Neural cell (in vitro differentiated cells): ENCODE measurements around the gene TLCD5. TPM values are rescaled to one million over a fixed set of nuclear protein-coding genes. Genes with fewer than 3 reads are reported as not detected.

ENCODE experiments used
- H2AFZ ChIP-seq: fragments of 200-600, 300-800 bp; sonication (generic), shearing (Covaris generic); 2 replicates; pipeline ENCODE4 v1.6.0; 2014; ENCODE audit warnings: low read depth, mild to moderate bottlenecking, antibody characterized with exemption, low read length, moderate library complexity
- H3F3A ChIP-seq: fragments of 200-600 bp; shearing (Covaris generic); 2 replicates; pipeline ENCODE4 v1.6.1; 2016; ENCODE audit warnings: mild to moderate bottlenecking, moderate library complexity, mixed read lengths, antibody characterized with exemption, low read length; ENCODE audit not compliant: insufficient read depth, poor library complexity, severe bottlenecking
- H3K27ac ChIP-seq: fragments of 200-600, 300-800 bp; sonication (generic), shearing (Covaris generic); 2 replicates; pipeline ENCODE4 v1.5.1; 2014; ENCODE audit warnings: mild to moderate bottlenecking, low read length, moderate library complexity
- H3K27me3 ChIP-seq: fragments of 300-800, 200-600 bp; sonication (generic), shearing (Covaris generic); 2 replicates; pipeline ENCODE4 v1.6.0; 2014; ENCODE audit warnings: mild to moderate bottlenecking, low read depth, low read length, moderate library complexity; ENCODE audit not compliant: insufficient read depth
- H3K36me3 ChIP-seq: fragments of 300-800, 200-600 bp; sonication (generic), shearing (Covaris generic); 2 replicates; pipeline ENCODE4 v1.5.1; 2014; ENCODE audit warnings: mild to moderate bottlenecking, antibody characterized with exemption, low read length, moderate library complexity; ENCODE audit not compliant: insufficient read depth
- H3K4me2 ChIP-seq: fragments of 300-800, 200-600 bp; sonication (generic), shearing (Covaris generic); 2 replicates; pipeline ENCODE4 v1.6.0; 2014; ENCODE audit warnings: mild to moderate bottlenecking, low read length
- H3K4me3 ChIP-seq: fragments of 300-800, 200-600 bp; sonication (generic), shearing (Covaris generic); 2 replicates; pipeline ENCODE4 v1.5.1; 2014; ENCODE audit warnings: mild to moderate bottlenecking, low read length, moderate library complexity
- H3K79me2 ChIP-seq: fragments of 200-600 bp; shearing (Covaris generic); replicated peaks from 2 replicates; pipeline ENCODE4 v1.6.0; 2014; ENCODE audit warnings: mild to moderate bottlenecking, low read length, moderate library complexity; ENCODE audit not compliant: insufficient read depth
- H3K9ac ChIP-seq: fragments of 300-800, 200-600 bp; sonication (generic), shearing (Covaris generic); 2 replicates; pipeline ENCODE4 v1.6.1; 2016; ENCODE audit warnings: mild to moderate bottlenecking, low read length, mixed read lengths
- H3K9me2 ChIP-seq: fragments of 200-600 bp; shearing (Covaris generic); 2 replicates; pipeline ENCODE4 v1.6.1; 2016; ENCODE audit warnings: mild to moderate bottlenecking, low read length, mixed read lengths; ENCODE audit not compliant: insufficient read depth
- H3K9me3 ChIP-seq: fragments of 200-600, 300-800 bp; sonication (generic), shearing (Covaris generic); 2 replicates; pipeline ENCODE4 v1.6.1; 2016; ENCODE audit warnings: mild to moderate bottlenecking, mixed run types, low read length, moderate library complexity, mixed read lengths
- H4K20me1 ChIP-seq: fragments of 200-600 bp; shearing (Covaris generic); 2 replicates; pipeline ENCODE4 v1.6.1; 2016; ENCODE audit warnings: mild to moderate bottlenecking, mixed run types; ENCODE audit not compliant: insufficient read depth
- CTCF ChIP-seq: fragments of 450-650 bp; IDR thresholded peaks from 2 replicates; pipeline ENCODE4 v1.5.1; 2014; ENCODE audit warnings: antibody characterized with exemption, mild to moderate bottlenecking, moderate library complexity; ENCODE audit not compliant: poor library complexity, severe bottlenecking
- EP300 ChIP-seq: fragments of 450-650 bp; conservative IDR thresholded peaks from 2 replicates; pipeline ENCODE4 v1.6.1; 2014; ENCODE audit warnings: antibody characterized with exemption, mild to moderate bottlenecking, moderate library complexity; ENCODE audit not compliant: poor library complexity, severe bottlenecking
- EZH2 ChIP-seq: fragments of 200-600, 300-800 bp; shearing (Covaris generic), sonication (generic); IDR thresholded peaks from 2 replicates; pipeline ENCODE4 v1.6.1; 2014; ENCODE audit warnings: antibody characterized with exemption, low read length, borderline replicate concordance, mild to moderate bottlenecking; ENCODE audit not compliant: insufficient read depth, poor library complexity, severe bottlenecking
- MXI1 ChIP-seq: fragments of 450-650 bp; conservative IDR thresholded peaks from 2 replicates; pipeline ENCODE4 v1.6.1; 2014; ENCODE audit warnings: antibody characterized with exemption, mild to moderate bottlenecking; ENCODE audit not compliant: poor library complexity, severe bottlenecking
- POLR2AphosphoS5 ChIP-seq: IDR thresholded peaks from 2 replicates; pipeline ENCODE4 v1.6.1; 2012
- RAD21 ChIP-seq: fragments of 450-650 bp; conservative IDR thresholded peaks from 2 replicates; pipeline ENCODE4 v1.6.1; 2014; ENCODE audit warnings: antibody characterized with exemption, mild to moderate bottlenecking, moderate library complexity
- REST ChIP-seq: IDR thresholded peaks from 2 replicates; pipeline ENCODE4 v1.6.1; 2012; ENCODE audit warnings: borderline replicate concordance
- SMC3 ChIP-seq: fragments of 450-650 bp; conservative IDR thresholded peaks from 2 replicates; pipeline ENCODE4 v1.6.1; 2014; ENCODE audit warnings: antibody characterized with exemption, mild to moderate bottlenecking, moderate library complexity; ENCODE audit not compliant: poor library complexity
- TAF1 ChIP-seq: IDR thresholded peaks from 2 replicates; pipeline ENCODE4 v1.6.1; 2012; ENCODE audit warnings: low read depth
- polyA plus RNA-seq: library from polyadenylated mRNA; depleted of rRNA; stranded (reverse); fragments of >200 nt; gene quantifications from 2 replicates; pipeline ENCODE4 v1.2.3, GENCODE V29; 2014

TLCD5 gene
- polyA plus RNA-seq, 1 donor from 2014 or later: 31.1 TPM

GRCh38 chr11:120350637-120351036 is 25.5 kb downstream of the TLCD5 start:
- Histone ChIP-seq H3K9me3 (no peaks in the 10 kb centered on the region), H3K9ac (no peak overlapping the region), H2AFZ (no peak overlapping the region), H3K79me2 (peaks cover 53% of the 10 kb centered on the region), H3K9me2 (no peaks in the 10 kb centered on the region), H3F3A (no peaks in the 10 kb centered on the region), H3K27ac (no peak overlapping the region), H3K27me3 (no peaks in the 10 kb centered on the region), H3K36me3 (no peaks in the 10 kb centered on the region), H4K20me1 (no peaks in the 10 kb centered on the region), H3K4me2 (no peak overlapping the region), H3K4me3 (no peak overlapping the region)
- TF ChIP-seq EP300: no peak
- no peak for TF ChIP-seq TAF1
- no peak for TF ChIP-seq POLR2AphosphoS5
- TF ChIP-seq CTCF: no peak
- no peak for TF ChIP-seq EZH2
- TF ChIP-seq SMC3: no peak
- TF ChIP-seq MXI1: no peak
- TF ChIP-seq REST: no peak

GRCh38 chr11:120352405-120352804 is 27.3 kb downstream of the TLCD5 start:
- TF ChIP-seq CTCF: no peak
- no peak for TF ChIP-seq EP300
- TF ChIP-seq MXI1: no peak
- TF ChIP-seq RAD21: no peak
- no peak for TF ChIP-seq REST
- no peak for TF ChIP-seq POLR2AphosphoS5
- no peak for TF ChIP-seq EZH2
- TF ChIP-seq SMC3: no peak
- no peak for TF ChIP-seq TAF1
- Histone ChIP-seq H3K27ac (no peak overlapping the region), H3K9me3 (no peaks in the 10 kb centered on the region), H3K4me2 (no peak overlapping the region), H3K4me3 (no peak overlapping the region), H3K27me3 (no peaks in the 10 kb centered on the region), H2AFZ (no peak overlapping the region), H4K20me1 (no peaks in the 10 kb centered on the region), H3K36me3 (no peaks in the 10 kb centered on the region), H3K79me2 (peaks cover 50% of the 10 kb centered on the region), H3K9ac (no peak overlapping the region), H3K9me2 (no peaks in the 10 kb centered on the region), H3F3A (no peaks in the 10 kb centered on the region)
